ENCODE measurements around the gene GPATCH8.

- TF ChIP-seq CTCF (IDR thresholded peaks at IDR 0.05; ENCODE audit: extremely low read depth in 1 of 2, insufficient read depth in 1 of 2, low read depth in 1 of 2, low read length in 2 of 2) (no peak), POLR2AphosphoS5 (IDR thresholded peaks at IDR 0.05; ENCODE audit: insufficient read depth, low read depth, low read length) (no peak), MAX (IDR thresholded peaks at IDR 0.05; ENCODE audit: insufficient read depth, insufficient read length) (no peak), POLR2A (IDR thresholded peaks at IDR 0.05; ENCODE audit: low read depth, low read length) (no peak), JUN (IDR thresholded peaks at IDR 0.05; ENCODE audit: borderline replicate concordance, insufficient read depth, insufficient read length, low read depth) (no peak)
These were observed 147.0 kb downstream of the GPATCH8 start for GRCh38 chr17:44356241-44356640.

Measured in endothelial cell of umbilical vein (primary cell).